ENCODE measurements around the gene DNAH8.

The DNAH8 gene

DNA sequence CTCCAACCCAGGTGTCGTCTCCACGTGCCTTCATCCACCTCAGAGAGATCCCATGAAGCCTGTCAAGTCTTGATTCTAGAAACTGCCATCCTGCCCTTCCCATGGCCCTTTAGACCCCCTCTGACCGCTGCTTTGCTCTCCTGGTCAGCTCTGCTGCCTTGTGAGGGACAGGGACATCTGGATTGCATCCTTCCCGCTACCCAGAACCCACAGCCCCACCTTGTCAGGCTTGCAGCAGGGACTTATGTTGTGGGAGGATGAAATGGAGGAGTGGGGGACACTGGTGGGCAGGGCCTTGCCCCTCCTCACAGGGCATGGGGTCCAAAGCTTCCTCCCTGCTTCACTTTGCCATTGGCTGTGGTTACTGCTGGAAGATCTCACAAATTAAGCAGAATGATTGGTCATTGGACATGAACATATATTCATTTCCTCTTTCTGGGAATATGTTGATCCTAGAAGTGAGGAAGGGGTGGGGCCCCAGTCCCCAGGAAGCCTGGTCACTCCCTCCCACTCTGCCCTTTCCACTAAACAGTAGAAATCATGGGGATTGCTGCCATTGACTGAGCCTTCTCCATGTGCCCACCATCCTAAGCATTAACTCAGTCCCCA lies 338.0 kb downstream of the DNAH8 start:
- Mint-ChIP-seq H3K27me3 (peaks cover 11% of the 10 kb centered on the region), H3K36me3 (no peaks in the 10 kb centered on the region), H3K4me1 (peaks cover 30% of the 10 kb centered on the region), H3K27ac (no peak overlapping the region), H3K9me3 (no peaks in the 10 kb centered on the region), H3K4me3 (no peak overlapping the region)

DNA sequence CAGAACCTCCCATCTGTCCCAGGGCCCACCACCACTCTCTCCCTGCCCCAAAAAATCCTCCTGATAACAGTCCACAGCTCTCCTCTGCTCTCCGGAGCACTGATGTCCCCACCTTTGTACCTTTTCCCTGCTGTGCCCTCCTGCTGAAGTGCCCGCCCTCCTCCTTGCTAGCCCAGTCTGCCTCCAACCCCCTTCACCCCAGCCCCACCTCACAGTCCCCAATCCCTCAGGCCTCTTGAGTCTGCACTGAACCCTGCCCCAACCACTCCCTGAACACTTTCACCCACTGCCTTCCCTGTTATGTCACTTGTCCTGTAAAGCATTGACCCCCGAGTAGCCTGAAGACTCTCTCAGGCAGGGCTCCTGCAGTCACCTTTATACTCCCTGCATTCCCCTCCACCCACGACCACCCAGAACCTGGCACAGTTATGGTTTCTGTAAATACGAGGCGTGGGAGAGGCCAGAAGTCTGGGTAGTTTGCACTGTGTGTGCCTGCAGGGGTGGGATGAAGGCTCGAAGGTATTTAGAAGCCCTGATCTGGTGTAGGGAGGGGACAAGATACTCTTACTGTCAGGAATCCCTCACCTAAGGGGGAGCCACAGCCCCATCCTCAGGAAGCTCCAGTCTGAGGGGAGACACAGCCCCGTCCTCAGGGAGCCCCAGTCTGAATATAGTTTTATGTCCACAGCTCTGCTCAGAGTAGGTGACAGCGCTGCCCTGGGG lies 338.9 kb downstream of the DNAH8 start:
- Mint-ChIP-seq H3K4me3 (no peak overlapping the region), H3K9me3 (no peaks in the 10 kb centered on the region), H3K36me3 (no peaks in the 10 kb centered on the region), H3K27ac (no peak overlapping the region), H3K27me3 (peaks cover 11% of the 10 kb centered on the region), H3K4me1 (peaks cover 30% of the 10 kb centered on the region)

DNA sequence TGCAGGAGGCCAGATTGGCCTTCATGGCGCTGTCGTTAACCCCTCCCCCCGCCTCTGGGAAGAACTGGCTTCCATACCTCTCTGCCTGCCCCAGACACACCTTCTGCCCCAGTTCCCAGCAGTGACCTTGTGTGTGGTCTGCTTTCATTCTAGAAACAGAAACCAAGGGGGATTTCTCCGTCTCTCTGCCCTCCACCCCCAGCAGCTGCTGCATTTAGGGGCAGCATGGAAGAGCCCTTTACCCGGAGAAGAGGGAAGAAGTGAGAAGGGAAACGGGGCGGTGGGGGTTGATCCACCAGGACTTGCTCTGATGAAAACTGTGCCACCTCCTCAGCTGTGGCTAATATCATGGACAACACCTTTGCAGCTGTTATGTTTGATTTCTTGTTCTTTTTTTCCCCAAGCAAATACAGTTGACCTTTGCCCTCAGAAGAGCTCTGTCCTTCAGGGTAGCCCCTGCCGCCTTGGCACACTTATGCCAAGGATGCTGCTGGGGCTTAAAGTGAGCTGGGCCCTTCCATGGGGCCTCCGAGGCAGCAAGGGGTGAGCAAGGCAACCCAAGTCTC lies 339.5 kb downstream of the DNAH8 start:
- Mint-ChIP-seq H3K27ac (no peak overlapping the region), H3K4me3 (no peak overlapping the region), H3K9me3 (no peaks in the 10 kb centered on the region), H3K27me3 (peaks cover 6% of the 10 kb centered on the region), H3K4me1 (peaks cover 25% of the 10 kb centered on the region), H3K36me3 (no peaks in the 10 kb centered on the region)

GRCh38 chr6:39055661-39056060 lies 340.6 kb downstream of the DNAH8 start:
- no peak overlapping the region for H3K27ac Mint-ChIP-seq
- no peaks in the 10 kb centered on the region for H3K9me3 Mint-ChIP-seq
- no peak overlapping the region for H3K4me3 Mint-ChIP-seq
- no peaks in the 10 kb centered on the region for H3K27me3 Mint-ChIP-seq
- H3K4me1 Mint-ChIP-seq, result peaks cover 16% of the 10 kb centered on the region
- no peaks in the 10 kb centered on the region for H3K36me3 Mint-ChIP-seq

DNA sequence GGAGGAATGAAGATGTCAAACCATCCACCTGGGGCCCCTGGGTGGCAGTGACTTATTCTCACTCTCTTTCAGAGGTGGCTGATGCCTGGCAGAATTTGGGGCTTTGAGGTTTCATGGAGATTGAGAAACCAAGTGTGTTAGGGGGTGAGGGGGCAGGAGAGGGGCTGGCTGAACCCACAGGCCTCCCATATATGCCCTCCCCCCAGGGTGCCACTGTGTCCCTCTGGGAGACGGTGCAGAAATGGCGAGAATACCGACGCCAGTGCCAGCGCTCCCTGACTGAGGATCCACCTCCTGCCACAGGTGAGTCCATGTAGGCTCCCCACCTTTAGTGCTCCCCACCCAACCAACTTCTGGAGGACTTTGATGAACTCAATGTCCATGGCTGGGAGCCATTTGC lies 341.1 kb downstream of the DNAH8 start:
- Mint-ChIP-seq H3K27ac (no peak overlapping the region), H3K9me3 (no peaks in the 10 kb centered on the region), H3K27me3 (no peaks in the 10 kb centered on the region), H3K4me3 (no peak overlapping the region), H3K4me1 (peaks cover 12% of the 10 kb centered on the region), H3K36me3 (no peaks in the 10 kb centered on the region)

GRCh38 chr6:39056681-39057080 lies 341.6 kb downstream of the DNAH8 start:
- Mint-ChIP-seq H3K9me3 (no peaks in the 10 kb centered on the region), H3K36me3 (no peaks in the 10 kb centered on the region), H3K4me1 (peaks cover 7% of the 10 kb centered on the region), H3K4me3 (no peak overlapping the region), H3K27ac (no peak overlapping the region), H3K27me3 (no peaks in the 10 kb centered on the region)

DNA sequence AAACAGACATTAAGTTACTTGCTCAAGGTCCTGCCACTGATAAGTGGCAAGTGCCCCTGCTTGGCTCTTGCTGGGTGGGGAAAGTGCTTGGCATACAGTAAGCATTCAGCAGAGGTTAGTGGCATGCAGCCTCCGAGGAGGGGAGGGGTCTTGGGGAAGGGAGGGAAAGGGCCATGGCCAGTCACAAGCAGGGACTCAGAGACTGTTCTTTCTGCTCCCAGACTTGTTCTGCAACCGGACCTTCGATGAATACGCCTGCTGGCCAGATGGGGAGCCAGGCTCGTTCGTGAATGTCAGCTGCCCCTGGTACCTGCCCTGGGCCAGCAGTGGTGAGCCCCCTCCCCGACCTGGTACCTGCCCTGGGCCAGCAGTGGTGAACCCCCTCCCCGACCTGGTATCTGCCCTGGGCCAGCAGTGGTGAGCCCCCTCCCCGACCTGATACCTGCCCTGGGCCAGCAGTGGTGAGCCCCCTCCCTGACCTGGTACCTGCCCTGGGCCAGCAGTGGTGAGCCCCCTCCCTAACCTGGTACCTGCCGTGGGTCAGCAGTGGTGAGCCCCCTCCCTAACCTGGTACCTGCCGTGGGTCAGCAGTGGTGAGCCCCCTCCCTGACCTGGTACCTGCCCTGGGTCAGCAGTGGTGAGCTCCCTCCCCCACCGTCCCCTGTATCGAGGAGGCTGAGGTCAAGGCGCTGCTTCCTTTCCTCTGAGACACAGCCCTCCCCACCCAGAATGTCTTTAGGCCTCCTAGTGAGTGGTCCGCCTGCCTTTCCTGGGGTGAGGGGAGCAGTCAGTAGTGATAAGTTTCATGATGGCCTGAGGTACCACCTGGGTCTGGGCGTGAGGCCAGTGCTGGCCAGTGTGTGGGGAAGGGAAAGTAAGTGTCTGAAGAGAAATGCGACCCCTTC lies 342.4 kb downstream of the DNAH8 start:
- H3K4me3 Mint-ChIP-seq, result no peak overlapping the region
- no peaks in the 10 kb centered on the region for H3K27me3 Mint-ChIP-seq
- H3K36me3 Mint-ChIP-seq, result no peaks in the 10 kb centered on the region

DNA sequence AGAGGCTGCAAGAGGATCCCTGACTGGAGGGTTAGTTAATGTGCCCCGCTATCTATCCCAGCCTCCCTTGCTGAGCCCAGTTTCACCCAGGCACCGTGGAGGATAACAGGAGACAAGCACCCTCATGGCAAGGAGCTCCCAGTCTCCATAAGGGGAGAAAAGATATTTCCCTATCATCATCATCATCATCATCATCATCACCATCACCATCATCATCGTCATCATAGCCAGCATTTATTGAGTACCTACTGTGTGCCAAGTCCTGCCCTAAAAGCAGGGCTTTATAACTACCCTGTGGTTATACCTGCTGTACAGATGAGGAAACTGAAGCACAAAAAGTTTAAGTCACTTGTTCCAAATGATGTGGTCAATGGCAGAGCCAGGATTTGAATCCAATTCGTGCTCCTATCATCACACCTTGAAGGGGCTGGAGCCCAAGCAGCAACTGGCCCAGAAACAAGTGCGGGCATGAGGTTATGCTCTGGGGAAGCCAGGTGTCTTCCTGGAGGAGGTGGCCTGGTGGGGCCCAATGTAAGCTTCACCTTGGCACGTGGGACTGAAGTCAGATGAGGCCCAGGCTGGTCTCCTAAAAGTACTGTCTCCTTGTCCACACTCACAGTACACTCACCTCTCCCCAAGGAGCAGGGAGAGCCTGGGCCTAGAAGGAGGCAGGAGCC lies 343.5 kb downstream of the DNAH8 start:
- H3K9me3 Mint-ChIP-seq, result no peaks in the 10 kb centered on the region
- H3K27me3 Mint-ChIP-seq, result no peaks in the 10 kb centered on the region
- no peak overlapping the region for H3K27ac Mint-ChIP-seq
- H3K4me3 Mint-ChIP-seq, result no peak overlapping the region
- no peaks in the 10 kb centered on the region for H3K4me1 Mint-ChIP-seq
- H3K36me3 Mint-ChIP-seq, result no peaks in the 10 kb centered on the region

More for the DNA sequence above, 342.4 kb downstream of the DNAH8 start:
- Mint-ChIP-seq H3K27ac (no peak overlapping the region), H3K9me3 (no peaks in the 10 kb centered on the region), H3K4me1 (peaks cover 3% of the 10 kb centered on the region)

DNA sequence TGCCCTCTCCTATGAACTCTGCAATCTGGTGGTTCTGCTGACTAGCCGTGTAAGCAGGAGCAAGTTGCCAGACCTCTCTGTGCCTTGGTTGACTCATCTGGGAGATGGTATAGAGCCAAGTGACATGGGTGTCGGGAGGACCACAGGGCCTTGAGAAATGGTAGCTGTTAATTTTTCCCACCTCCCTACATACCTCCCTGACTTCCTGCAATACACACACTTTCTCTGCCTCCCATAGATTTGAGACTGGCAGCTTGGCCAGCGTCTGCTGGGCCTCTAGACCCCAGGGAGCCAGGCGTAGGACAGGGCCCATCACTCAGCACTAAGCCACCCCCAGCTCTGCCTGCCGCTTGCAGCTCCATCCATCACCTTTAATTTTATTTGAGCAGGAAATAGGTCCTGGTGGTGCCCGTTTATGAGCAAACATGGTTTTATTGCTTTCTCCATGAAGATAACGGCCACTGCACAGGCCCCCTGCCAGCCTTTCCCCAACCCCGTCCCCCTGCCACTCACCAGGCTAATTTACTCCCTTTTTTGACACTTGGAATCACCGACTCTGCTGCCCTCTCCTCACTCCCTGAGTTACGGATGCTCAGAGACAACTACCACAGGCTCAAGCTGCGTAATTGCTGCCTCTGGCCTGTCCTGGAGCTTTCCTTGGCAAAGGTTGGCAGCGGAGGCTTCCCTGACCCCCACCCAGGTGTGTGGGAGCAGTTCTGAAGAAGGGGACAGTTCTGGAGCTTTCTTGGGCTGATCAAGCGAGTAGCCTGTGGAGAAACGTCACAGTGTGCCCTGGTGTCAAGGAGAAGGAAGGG lies 344.6 kb downstream of the DNAH8 start:
- Mint-ChIP-seq H3K27ac (no peak overlapping the region), H3K9me3 (no peaks in the 10 kb centered on the region), H3K4me3 (no peak overlapping the region), H3K36me3 (no peaks in the 10 kb centered on the region), H3K4me1 (no peaks in the 10 kb centered on the region), H3K27me3 (no peaks in the 10 kb centered on the region)

DNA sequence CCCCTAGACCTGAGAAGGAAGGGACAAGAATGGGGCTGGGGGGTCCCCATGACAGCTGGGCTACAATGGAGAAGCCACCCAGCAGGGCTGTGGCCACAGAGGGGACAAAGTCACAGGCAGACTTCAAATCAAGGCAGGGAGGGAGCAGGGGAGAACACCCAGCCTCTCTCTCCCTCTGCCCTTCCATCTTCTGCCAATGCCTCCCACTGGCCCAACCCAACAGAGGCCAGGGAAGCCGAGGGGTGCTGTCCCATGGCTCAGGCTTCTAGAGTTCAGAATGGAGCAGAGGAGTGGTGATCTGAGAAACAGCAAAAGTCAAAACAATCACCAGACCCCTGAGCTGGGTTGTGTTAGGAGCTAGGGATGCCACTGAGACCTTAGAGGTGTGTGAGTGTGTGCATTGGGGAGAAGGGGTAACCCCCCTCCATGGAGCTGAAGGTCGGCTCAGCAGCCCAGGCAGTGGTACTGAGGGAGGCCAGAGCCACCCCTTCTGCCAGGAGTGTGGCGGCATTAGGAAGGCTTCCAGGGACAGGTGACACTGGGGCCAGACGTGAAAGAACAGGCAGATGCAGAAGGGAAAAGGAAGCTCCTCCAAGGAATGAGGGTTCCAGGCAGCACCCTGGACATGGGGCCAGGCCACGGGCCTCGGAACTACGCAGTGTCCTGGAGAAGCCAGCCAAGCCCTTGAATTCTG lies 345.5 kb downstream of the DNAH8 start:
- H3K4me3 Mint-ChIP-seq, result no peak overlapping the region
- H3K9me3 Mint-ChIP-seq, result no peaks in the 10 kb centered on the region

GRCh38 chr6:39061182-39061581 lies 346.1 kb downstream of the DNAH8 start:
- Mint-ChIP-seq H3K27ac (no peak overlapping the region), H3K27me3 (no peaks in the 10 kb centered on the region)

More for the DNA sequence above, 345.5 kb downstream of the DNAH8 start:
- no peaks in the 10 kb centered on the region for H3K4me1 Mint-ChIP-seq
- no peak overlapping the region for H3K27ac Mint-ChIP-seq
- no peaks in the 10 kb centered on the region for H3K36me3 Mint-ChIP-seq
- no peaks in the 10 kb centered on the region for H3K27me3 Mint-ChIP-seq

GRCh38 chr6:39061588-39061987 lies 346.5 kb downstream of the DNAH8 start:
- H3K27ac Mint-ChIP-seq, result no peak overlapping the region
- no peaks in the 10 kb centered on the region for H3K4me1 Mint-ChIP-seq

More at GRCh38 chr6:39061182-39061581, 346.1 kb downstream of the DNAH8 start:
- no peaks in the 10 kb centered on the region for H3K4me1 Mint-ChIP-seq
- no peak overlapping the region for H3K4me3 Mint-ChIP-seq
- no peaks in the 10 kb centered on the region for H3K36me3 Mint-ChIP-seq
- no peaks in the 10 kb centered on the region for H3K9me3 Mint-ChIP-seq

DNA sequence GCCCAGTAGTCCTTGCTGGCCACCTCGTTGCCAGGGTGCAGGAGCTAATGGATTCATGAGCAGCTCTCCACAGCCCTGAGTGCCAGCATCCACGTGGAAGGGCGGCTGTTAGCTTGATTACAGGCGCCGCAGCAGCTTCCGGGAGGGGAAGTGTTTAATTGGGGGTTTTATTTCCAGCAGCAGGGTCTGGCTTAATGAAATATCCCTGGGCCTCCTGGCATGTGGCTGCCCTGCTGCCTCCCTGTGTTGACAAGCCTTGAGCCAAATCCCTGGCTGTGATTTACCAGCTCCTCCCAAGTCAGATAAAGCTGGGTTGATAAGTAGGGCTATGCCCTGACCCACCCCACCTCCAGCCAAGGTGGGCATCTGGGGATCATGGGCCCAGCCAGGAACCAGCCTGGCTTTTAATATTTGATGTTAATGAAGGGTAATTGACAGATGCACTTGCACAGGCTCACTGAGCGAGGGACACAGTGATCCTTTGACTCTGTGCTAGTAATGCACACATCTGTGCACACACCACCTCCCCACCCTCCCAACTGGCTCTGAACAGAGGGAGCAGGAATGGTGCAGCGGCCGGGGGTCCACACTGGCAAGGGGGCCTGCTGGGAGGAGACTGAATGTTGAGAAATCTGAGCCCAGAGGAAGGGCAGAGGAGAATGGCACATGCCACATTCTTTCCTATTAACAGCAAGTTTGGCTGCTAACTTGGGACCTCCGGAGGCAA lies 347.1 kb downstream of the DNAH8 start:
- H3K27me3 Mint-ChIP-seq, result no peaks in the 10 kb centered on the region

More at GRCh38 chr6:39061588-39061987, 346.5 kb downstream of the DNAH8 start:
- Mint-ChIP-seq H3K27me3 (no peaks in the 10 kb centered on the region), H3K9me3 (no peaks in the 10 kb centered on the region), H3K36me3 (no peaks in the 10 kb centered on the region), H3K4me3 (no peak overlapping the region)

More for the DNA sequence above, 347.1 kb downstream of the DNAH8 start:
- Mint-ChIP-seq H3K9me3 (no peaks in the 10 kb centered on the region), H3K27ac (no peak overlapping the region), H3K4me3 (no peak overlapping the region), H3K36me3 (no peaks in the 10 kb centered on the region), H3K4me1 (no peaks in the 10 kb centered on the region)
